GM19240 (cell line): ENCODE data around the gene MYCBPAP.

Source experiments
- DNase-seq: peaks from one replicate; pipeline ENCODE4 v3.0.0; 2011; ENCODE audit warnings: low spot score; ENCODE audit not compliant: insufficient read length

MYCBPAP gene

DNA sequence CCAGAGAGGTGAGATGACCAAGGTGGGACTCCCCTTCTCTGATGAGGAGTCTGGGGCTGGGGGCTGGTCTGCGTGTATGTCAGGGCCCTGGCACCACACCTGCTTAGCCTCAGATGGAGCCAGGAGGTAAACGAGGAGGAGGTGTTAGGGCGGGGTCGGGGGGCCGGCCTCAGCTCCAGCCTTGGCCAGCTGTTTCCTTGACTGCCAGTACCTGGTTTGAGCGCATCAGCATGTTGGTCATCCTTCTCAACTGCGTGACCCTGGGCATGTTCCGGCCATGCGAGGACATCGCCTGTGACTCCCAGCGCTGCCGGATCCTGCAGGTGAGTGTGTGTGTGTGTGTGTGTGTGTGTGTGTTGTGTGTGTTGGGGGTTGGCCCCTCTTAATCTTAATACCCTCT lies 60.4 kb downstream of the MYCBPAP start:
- DNase-seq = no peak

DNA sequence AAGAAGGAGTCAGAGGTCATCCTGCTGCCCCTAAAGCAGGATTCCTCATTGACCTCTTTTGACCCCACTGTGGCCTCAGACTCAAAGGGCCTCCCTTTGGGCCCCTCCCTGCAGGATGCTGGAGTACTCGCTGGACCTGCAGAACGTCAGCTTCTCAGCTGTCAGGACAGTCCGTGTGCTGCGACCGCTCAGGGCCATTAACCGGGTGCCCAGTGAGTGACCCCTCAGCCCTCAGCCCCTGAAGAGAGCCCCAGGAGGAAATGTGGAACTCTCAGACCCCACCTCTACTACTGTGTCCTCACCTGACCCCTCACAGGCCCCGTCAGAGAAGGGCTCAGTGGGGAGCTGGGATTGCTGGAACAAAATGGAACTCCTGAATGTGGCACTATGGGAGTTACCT lies 61.4 kb downstream of the MYCBPAP start:
- no peak for DNase-seq

DNA sequence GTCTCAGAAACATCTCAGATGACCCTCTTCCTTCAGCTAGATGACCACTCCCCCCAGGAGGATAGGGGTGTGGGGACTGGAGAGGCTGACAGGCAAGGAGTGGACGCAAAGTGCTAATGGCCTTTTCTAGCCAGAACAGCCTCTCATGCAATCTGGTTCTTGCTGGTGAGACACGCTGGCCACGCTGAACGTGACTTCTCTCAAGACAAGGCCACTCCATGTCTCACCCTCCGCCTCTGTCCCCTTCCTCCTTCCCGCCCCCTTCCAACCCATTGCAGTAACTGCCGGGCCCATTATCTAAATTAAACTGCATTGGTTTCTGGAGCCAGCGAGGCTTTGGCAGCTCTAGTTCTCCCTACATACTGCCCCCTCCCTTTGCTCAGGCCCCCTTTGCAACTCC lies 61.8 kb downstream of the MYCBPAP start:
- DNase-seq = no peak

DNA sequence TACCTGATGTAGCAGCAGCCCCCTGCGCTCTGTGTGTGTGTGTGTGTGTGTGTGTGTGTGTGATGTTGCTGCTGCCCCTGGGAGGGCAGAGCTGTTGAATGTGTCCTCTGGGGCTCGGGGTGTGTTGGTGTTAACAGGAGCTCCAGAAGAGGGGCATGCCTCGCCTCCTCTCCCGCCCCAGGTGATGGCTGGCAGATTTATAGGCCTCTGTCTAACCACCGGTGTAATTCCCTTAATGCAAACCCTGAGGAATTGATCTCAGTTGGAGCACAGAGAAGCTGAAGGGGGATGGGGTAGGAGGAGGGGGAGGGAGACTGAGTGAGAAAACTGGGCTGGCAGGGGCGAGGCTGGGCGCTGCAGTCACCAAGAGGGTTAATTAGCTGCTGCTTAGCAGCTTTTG lies 62.3 kb downstream of the MYCBPAP start:
- no peak for DNase-seq

DNA sequence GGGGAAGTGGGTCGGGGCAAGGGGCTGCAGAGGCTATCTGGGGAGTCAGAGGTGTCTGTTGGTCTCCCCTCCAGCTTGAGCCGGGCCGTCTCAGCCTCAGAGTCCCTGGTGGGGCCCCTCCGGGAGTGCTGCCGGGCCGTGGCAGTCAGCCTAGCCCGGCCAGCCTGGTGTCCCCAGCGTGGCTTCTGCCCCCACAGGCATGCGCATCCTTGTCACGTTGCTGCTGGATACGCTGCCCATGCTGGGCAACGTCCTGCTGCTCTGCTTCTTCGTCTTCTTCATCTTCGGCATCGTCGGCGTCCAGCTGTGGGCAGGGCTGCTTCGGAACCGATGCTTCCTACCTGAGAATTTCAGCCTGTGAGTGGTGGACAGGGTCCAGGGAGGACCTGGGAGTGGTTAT lies 63.4 kb downstream of the MYCBPAP start:
- no peak for DNase-seq

DNA sequence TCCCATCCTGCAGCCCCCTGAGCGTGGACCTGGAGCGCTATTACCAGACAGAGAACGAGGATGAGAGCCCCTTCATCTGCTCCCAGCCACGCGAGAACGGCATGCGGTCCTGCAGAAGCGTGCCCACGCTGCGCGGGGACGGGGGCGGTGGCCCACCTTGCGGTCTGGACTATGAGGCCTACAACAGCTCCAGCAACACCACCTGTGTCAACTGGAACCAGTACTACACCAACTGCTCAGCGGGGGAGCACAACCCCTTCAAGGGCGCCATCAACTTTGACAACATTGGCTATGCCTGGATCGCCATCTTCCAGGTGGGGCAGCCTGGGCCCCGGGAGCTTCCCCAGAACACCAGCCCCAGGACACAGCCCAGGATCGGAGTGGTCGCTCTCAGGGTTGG lies 64.3 kb downstream of the MYCBPAP start:
- no peak for DNase-seq

DNA sequence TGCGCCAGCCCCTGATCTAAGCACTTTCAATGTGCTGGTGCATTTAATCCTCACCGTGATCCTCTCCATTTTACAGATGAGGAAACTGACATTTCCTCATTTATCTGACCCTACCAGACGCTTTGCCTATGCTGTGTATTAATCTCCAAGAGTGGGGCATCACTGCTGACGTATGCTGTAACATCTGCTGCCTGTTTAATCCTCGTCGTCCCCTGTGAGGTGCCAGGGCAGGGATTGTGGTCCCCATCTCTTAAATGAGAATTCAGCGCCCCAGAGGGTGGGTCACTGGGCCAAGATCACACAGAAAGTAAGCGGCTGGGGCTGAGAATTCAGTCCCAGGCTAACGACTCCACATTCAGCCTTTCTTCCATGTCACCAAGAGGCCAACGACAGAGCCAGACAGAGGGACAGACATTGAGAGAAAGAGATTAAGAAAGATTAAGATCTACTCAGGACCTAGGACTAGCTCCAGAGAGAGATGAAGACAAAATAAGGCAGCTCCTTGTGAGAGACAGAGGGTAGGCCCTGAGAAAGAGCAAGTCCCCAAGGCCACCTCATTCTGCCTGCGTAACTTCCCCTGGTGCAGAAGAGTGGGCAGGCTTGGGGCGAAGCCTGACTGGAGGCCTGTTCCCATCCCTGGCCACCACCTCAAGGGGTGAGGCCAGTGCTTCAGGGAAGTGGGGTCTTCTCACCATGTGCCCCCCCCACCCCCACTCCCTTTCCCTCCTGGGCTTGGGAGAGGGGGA lies 65.8 kb downstream of the MYCBPAP start:
- no peak for DNase-seq

DNA sequence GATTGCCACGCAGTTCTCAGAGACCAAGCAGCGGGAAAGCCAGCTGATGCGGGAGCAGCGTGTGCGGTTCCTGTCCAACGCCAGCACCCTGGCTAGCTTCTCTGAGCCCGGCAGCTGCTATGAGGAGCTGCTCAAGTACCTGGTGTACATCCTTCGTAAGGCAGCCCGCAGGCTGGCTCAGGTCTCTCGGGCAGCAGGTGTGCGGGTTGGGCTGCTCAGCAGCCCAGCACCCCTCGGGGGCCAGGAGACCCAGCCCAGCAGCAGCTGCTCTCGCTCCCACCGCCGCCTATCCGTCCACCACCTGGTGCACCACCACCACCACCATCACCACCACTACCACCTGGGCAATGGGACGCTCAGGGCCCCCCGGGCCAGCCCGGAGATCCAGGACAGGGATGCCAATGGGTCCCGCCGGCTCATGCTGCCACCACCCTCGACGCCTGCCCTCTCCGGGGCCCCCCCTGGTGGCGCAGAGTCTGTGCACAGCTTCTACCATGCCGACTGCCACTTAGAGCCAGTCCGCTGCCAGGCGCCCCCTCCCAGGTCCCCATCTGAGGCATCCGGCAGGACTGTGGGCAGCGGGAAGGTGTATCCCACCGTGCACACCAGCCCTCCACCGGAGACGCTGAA lies 67.5 kb downstream of the MYCBPAP start:
- DNase-seq = no peak

DNA sequence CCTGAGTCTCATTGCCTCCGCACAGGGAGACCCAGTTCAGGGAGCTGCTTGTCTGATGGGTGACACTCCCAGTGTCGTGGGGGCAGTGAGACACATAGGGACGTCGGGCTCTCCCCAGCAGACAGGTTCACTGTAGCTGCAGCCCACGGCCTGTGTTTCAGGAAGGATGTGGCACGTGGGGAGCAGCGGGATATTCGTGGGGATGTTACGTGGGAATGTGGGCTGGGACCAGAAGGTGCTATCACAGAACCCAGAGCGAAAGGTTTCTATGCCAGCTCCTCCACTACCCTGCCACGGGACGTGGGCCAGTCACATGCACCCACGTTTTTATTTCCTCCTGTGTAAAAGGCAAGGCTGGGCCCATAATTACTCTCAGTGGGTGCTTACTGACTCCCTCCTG lies 68.6 kb downstream of the MYCBPAP start:
- no peak for DNase-seq

DNA sequence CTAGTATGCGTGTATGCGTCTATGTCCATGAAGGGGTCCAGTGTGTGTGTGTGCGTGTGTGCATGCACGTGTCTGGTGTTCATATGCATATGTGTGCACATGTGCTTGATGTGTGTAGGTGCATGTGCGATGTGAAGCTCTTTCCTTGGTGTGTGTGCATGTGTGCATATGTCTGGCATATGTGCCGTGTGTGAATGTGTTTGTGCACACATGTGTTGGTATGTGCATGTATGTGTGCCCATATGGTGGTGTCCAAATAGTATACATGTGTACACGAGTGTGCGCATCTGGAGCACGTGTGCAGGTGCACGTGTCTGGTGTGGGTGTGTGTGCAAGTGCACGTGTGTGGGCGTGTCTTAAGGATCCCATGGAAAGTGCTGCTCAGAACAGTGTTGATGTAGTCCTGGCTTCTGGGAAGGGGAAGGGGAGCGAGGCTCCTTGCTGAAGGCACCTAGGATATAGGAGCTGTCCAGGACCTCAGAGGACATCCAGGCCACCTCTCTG lies 69.3 kb downstream of the MYCBPAP start:
- DNase-seq = no peak

DNA sequence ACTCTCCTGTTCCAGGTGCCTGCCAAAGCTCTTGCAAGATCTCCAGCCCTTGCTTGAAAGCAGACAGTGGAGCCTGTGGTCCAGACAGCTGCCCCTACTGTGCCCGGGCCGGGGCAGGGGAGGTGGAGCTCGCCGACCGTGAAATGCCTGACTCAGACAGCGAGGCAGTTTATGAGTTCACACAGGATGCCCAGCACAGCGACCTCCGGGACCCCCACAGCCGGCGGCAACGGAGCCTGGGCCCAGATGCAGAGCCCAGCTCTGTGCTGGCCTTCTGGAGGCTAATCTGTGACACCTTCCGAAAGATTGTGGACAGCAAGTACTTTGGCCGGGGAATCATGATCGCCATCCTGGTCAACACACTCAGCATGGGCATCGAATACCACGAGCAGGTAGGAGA lies 69.9 kb downstream of the MYCBPAP start:
- no peak for DNase-seq

DNA sequence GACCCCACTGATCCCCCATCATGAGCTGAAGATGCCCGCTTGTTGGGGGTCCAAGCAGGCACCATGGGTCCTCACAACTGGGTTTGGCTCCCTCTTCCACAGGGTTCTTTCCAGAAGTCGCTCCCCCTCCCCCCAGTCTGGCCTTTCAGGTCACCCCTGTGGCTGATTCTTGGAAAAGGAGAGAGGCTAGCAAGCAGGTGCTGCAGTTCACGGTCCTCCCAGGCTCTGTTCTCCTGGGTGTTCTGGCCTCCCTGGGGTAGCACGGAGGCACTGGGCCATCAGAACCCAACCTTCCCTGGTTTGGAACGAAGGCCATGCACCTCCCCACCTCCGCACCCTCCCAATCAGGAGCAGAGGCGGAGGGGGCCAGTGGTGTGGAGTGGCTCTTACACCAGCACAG lies 71.2 kb downstream of the MYCBPAP start:
- DNase-seq = no peak

DNA sequence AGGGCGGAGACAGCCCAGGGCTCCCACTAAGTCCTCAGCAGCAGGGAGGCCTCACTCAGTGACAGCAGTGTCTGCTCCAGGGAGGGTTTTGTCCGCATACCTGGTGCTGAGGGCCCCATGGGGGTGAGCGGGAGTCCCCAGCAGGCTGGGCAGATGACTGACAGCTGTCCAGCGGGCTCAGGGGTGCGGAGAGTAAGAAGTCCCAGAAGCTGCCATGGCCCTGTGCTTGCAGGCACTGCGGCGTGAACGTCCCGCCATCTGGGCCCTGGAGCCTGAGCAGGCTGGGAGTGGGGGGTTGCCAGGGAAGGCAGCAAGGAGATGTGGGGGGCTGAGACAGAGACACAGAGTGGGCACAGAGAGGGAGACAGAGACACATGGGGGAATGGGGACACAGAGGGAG lies 72.4 kb downstream of the MYCBPAP start:
- DNase-seq = no peak
